Dermis microvascular lymphatic vessel endothelial cell (primary cell): ENCODE results near the gene F8A2. TPM values are rescaled to one million over a fixed set of nuclear protein-coding genes. Genes with fewer than 3 reads are reported as not detected.
"Not testable (repeated sequence)": the region's sequence is repeated elsewhere in the genome, so short reads cannot be mapped to it uniquely, and the experiment has no call there.

Source experiments
- DNase-seq, 2 donors: peaks; one replicate each; pipeline versions ENCODE4 v3.0.0 to v3.0.0-alpha.2; 2010; ENCODE audit warnings: low read depth in 2 of 2
- total RNA-seq: library from RNA; depleted of rRNA; stranded (reverse); fragments of >200 nt; gene quantifications from 2 replicates; pipeline ENCODE4 v1.2.1, GENCODE V29; 2014

F8A2 gene
- not detected in 2 replicates for total RNA-seq

DNA sequence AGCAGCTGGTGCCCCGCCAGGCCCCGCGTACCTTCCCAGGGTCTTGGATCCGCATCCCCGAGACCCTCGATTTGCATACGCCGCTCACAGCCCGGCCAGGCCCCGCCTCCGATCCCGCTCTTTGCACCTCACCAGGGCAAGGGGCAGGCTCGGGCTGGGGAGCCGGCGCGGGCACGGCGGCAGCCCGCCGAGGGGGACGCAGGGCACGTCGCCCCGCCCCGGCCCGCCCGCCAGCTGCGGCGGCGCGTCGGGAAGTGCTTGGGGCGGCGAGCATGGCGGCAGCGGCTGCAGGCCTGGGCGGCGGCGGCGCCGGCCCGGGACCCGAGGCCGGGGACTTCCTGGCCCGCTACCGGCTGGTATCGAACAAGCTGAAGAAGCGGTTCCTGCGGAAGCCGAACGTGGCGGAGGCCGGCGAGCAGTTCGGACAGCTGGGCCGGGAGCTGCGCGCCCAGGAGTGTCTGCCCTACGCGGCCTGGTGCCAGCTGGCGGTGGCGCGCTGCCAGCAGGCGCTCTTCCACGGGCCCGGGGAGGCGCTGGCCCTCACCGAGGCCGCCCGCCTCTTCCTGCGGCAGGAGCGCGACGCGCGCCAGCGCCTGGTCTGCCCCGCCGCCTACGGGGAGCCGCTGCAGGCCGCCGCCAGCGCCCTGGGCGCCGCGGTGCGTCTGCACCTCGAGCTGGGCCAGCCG lies at the start of gene F8A2:
Gene F8A2, plus strand, starts transcription at position 253 of the 686 bp plus-strand sequence. Its CDS starts 20 bp downstream, at position 273.
- not testable (repeated sequence) for DNase-seq

DNA sequence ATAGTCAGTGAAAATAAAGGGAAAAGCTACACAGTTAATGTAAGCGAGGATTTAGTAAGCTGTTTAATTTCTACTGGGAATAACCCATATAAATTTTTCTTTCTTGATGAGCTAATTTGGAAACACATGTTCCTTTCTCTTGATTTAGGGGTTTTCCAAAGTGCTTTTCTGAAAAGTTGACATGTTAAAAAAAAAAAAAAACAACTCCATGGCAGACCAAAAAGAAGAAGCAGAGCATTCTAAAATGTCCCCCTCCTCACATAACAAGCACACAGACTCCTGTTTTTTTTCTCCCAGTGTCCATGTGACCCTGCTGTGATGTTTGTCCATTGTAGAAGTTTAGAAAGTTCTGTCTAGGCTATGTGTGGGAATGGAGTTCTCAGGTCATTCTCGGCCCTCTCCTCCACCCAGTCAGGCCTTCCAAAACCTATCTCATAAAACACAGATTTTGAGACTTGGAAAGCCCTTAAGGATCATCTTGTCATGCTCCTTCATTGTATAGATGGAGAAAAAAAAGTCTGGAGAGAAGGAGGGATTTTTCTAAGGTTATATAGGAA lies 48.3 kb upstream of the F8A2 start:
- no peak for DNase-seq

DNA sequence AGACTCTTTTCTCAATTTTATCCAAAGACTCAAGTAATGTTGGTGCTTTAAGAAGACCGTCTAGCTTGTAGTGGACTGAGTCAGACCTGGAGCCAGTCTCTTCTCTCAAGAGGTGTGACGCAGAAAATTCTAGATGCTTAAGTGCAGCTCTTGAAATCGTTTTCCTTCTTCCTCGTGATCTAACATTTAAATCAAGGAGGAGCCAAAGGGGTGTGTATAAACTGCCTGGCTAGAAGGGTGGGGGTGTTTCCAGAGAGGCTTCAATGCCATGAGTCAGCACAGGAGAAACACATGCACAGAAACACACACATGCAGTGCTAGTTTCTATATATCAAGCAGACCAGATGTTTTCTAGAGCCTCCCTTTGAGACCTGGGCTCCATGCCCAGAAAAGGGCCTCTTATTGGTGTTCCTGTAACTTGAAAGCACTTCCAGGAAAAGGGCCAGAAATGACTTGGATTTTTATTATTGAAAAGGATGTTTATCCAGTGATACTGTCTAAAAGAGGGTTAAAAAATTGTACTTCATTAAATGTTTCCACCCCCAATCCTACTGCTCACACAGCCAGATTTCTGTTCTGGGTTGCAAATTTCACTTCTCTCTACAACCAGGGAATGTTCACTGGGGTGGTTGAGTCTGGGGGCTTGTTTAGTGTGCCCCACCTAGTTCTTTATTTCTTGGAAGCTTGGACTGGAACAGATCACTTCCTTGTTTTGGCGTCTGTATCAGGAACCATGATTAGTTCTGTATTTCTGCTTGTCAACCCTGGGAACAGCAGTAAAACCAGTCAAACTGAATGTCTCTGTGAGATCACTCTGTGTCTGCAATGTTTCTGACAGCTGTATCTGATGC lies 47.2 kb upstream of the F8A2 start, which contains the start of gene CLIC2:
Gene CLIC2, minus strand, starts transcription at position 129 of the 851 bp plus-strand sequence. CDS start 187 bp downstream, outside the sequence.
- DNase-seq: peak in 1 of 2 donors; percentile 11

DNA sequence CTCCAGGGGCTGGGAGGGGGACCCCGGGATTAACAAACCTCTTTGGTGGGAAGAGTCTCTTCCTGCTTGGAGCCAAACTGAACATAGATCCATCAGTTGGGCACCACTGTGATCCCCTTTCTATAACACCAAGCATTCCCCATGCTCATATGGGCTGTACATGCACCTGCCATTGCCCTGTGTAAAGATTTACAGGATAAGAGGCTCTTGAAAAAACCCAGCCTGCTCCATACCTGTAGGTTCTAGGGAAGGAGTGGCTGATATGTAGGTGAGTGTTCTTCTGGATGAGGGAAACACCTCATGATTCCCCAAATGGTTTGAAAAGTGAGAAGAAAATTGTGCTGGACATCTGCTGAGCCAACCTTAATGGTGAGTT lies 46.6 kb upstream of the F8A2 start:
- not testable (repeated sequence) for DNase-seq

DNA sequence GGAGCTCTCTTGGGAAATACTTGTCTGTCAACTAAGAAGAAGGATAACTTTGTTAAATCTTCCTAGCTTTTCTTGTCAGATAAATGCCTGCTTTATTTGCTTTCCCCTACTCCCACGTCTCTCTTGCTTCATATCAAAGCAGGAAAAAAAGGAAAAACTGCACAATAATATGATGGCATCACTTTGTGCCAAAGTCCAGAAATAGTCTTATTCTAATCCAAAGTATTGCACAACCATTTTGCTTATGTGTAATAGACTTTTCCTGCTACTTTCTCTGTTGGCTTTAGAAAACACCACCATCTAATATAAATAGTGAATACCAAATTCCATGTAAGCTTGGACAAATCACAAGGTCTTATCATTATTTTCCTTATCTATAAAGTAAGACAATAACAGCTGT lies 36.2 kb upstream of the F8A2 start:
- not testable (repeated sequence) for DNase-seq

DNA sequence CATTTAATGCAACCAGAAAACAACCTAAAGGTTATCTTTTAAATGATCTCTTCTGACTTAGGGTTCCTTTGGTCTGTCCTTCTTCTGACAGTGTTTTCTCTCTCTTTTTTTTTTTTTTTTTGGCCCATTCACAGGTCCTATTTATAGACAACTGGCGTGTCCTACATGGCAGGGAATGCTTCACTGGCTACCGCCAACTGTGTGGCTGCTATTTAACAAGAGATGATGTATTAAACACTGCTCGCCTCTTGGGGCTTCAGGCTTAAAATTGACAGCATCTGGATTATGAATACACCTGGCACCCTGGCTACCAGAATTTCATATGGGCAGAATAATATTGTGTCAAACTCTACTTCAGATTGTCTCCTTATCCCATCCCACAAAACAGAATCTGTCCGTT lies 32.4 kb upstream of the F8A2 start:
- DNase-seq: not testable (repeated sequence)

DNA sequence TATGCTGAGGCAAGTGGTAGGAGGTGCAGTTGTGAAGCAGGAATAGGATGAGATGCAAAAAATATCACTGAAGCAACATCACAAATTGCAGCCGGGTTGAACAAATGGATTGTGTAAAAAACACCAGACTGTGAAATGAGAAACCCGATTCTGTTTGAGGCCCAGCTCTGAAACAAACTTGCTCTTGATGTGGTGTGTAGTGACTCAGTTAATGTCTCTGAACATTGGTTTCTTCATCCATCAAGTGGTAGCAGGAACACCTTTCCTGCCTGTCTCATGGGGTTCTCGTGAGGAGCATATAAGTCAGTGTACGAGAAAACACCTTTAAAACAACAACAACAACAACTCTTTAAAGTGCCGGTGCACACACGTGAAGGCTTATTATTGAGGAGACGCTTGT lies 18.2 kb upstream of the F8A2 start:
- not testable (repeated sequence) for DNase-seq

DNA sequence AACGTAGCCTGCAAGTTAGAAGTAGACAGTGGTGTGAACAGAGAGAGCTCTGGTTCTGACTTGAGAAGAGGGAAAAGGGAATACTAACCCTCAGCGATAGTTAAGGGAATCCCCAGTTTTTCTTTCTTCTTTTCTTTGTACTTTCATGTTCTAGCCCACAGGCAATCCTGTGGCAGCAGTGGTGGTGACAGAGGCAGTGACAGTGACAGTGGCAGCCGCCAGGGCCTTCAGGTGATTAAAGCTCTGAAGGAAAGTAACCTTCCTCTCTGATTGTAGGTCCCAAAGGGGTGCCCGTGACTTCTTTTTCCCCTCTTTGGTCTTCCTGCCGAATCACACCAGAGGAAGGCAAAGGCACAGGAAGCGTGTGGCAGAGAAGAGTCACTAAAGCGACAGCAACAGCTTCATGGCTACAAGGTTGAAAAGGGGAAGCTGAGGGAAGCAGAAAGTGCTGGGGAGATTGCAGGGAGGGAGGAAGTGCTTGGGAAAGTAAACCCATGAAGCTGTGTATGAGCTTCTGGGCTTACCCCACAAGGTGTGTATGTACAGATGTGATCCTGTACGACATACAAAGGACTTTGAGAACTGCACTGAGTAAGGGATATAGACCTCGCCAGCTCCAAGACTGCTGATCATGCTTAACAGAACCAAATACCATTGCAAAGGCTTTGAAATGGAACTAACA lies 8.0 kb upstream of the F8A2 start:
- DNase-seq: not testable (repeated sequence)

DNA sequence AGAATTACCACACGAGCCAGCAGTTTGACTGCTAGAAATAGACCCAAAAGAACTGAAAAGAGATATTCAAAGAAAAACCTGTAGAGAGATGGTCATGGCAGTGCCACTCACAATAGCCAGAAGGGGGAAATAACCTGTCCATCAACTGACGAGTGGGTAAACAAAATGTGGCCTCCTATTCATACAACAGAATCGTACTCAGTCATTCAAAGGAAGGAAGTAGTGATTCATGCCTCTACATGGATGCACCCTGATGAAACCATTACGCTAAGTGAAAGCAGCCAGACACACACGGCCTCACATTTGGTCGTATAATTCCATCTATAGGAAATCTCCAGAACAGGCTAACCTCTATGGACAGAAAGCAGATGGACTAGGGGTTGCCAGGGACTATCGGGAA lies 2.1 kb upstream of the F8A2 start:
- not testable (repeated sequence) for DNase-seq

DNA sequence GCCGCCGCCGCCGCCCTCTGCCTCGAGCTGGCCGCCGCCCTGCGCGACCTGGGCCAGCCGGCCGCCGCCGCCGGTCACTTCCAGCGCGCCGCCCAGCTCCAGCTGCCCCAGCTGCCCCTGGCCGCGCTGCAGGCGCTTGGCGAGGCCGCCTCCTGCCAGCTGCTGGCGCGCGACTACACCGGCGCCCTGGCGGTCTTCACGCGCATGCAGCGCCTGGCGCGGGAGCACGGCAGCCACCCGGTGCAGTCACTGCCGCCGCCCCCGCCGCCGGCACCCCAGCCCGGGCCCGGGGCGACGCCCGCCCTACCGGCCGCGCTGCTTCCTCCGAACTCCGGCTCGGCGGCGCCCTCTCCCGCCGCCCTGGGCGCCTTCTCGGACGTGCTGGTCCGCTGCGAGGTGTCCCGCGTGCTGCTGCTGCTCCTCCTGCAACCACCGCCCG lies 653 bp downstream of the F8A2 start:
- not testable (repeated sequence) for DNase-seq

DNA sequence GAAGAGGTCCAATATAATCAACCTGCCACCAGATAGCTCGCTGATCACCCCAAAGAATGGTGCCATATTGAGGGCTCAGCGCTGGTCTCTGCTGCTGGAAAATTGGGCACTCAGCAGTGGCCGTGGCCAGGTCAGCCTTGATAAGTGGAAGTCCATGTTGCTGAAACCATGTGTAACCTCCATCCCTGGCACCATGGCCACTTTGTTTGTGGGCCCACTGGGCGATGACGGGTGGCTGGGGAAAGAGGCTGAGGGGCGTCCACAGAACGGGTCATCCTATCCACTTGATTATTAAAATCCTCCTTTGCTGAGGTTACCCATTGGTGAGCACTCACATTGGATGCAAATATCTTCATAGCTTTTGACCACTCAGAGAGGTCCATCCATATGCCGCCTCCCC lies 7.7 kb downstream of the F8A2 start:
- no peak for DNase-seq

DNA sequence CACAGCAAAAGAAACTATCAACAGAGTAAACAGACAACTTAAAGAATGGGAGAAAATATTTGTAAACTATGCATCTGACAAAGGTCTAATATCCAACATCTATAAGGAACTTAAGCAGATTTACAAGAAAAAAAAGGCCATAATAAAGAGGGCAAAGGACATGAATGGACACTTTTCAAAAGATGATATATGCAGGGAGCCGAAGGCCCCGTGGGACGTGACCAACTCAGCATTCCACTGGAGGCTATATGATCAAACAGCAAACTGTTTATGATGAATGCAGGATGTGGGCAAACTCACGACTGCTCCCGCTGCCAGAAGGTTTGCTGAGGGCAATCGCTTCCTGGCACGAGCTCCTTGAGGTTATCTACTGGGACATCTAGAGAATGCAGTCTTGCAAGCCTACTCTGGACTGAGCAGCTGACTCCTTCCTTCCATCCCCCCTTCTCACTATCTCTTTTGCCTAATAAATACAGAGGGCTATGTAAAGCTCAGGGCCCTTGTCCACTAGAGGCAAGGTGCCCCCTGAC lies 12.9 kb downstream of the F8A2 start:
- DNase-seq: not testable (repeated sequence)

DNA sequence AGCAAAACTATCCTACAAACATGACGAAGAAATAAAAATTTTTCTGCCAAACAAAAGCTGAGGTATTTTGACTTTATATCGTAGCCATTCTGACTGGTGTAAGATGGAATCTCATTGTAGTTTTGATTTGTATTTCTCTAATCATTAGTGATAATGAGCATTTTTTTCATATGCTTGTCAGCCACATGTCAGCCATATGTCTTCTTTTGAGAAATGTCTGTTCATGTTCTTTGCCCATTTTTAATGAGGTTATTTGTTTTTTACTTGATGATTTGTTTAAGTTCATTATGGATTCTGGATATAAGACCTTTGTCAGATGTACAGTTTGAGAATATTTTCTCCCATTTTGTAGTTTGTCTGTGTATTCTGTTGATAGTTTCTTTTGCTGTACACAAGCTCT lies 24.5 kb downstream of the F8A2 start:
- DNase-seq: no peak

DNA sequence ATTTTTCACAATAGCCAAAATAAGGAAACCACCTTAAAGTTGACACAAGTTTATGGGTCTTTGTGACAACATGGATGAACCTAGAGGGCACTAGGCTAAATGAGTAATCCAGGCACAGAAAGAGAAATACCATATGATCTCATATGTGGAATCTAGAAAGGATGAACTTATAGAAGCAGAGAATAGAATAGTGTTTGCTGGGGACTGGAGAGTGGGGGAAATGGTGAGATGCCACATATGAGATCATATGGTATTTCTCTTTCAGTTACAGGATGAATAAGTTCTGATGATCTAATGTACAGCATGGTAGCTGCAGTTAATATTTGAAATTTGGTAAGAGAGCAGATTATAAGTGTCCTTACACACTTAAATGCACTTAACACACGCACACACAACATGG lies 35.9 kb downstream of the F8A2 start:
- DNase-seq: no peak

Other genes with a start within 250 kb of the F8A2 start
- 33.9 and 54.3 TPM in 2 replicates for gene VBP1, start 165.6 kb upstream of the F8A2 start, total RNA-seq
- 0.13 and 0.26 TPM in 2 replicates for gene RAB39B, start 117.6 kb upstream of the F8A2 start, total RNA-seq
- gene CLIC2, start 47.5 kb upstream of the F8A2 start, total RNA-seq: 11.2 and 15.6 TPM in 2 replicates
- gene F8A3, start 76.5 kb downstream of the F8A2 start, total RNA-seq: 1.4 and 1.6 TPM in 2 replicates
- 0.90 and 1.9 TPM in 2 replicates for gene SPRY3, start 230.5 kb downstream of the F8A2 start, total RNA-seq
- gene TMLHE, start 230.9 kb downstream of the F8A2 start, total RNA-seq: 7.4 and 7.7 TPM in 2 replicates